ENCODE results near the gene NPFF. TPM values are rescaled to one million over a fixed set of nuclear protein-coding genes. Genes with fewer than 3 reads are reported as not detected.

The NPFF gene
- total and polyA plus RNA-seq, 2 donors (not counting 3 experiments of a cell fraction or from before 2014, with no cell fraction given) = not detected

- peaks cover 63% of the 10 kb centered on the region for H3K79me2 ChIP-seq (ENCODE audit: control insufficient read depth, insufficient read depth, low read length)
- H3K9me3 ChIP-seq (replicated peaks; ENCODE audit: control insufficient read depth, insufficient read depth, low read length) = no peaks in the 10 kb centered on the region
- no peak overlapping the region for H2AFZ ChIP-seq (ENCODE audit: low read depth, low read length)
- H3K9me1 ChIP-seq (replicated peaks; ENCODE audit: control insufficient read depth, extremely low read depth, insufficient read depth, low read length) = no peaks in the 10 kb centered on the region
- H3K27me3 ChIP-seq (ENCODE audit: control insufficient read depth in 2 of 2, insufficient read depth in 2 of 2, low read length in 2 of 2) = no peaks in the 10 kb centered on the region
- H3K4me3 ChIP-seq (replicated peaks in 1 of 3; ENCODE audit: insufficient read depth in 1 of 3, low read depth in 1 of 3, low read length in 3 of 3) = no peak overlapping the region
- no peak overlapping the region for H3K27ac ChIP-seq (ENCODE audit: insufficient read depth, low read depth, low read length)
- H3K9ac ChIP-seq (replicated peaks; ENCODE audit: extremely low read depth, insufficient read depth, low read length) = no peak overlapping the region
- TF ChIP-seq JUN (IDR thresholded peaks at IDR 0.05; ENCODE audit: borderline replicate concordance, insufficient read depth, insufficient read length, low read depth) (no peak), MAX (IDR thresholded peaks at IDR 0.05; ENCODE audit: insufficient read depth, insufficient read length) (no peak), GATA2 (IDR thresholded peaks at IDR 0.05; ENCODE audit: insufficient read depth, insufficient read length, low read depth, low read length) (no peak), FOS (IDR thresholded peaks at IDR 0.05; ENCODE audit: borderline replicate concordance, insufficient read depth, low read length) (no peak), POLR2AphosphoS5 (IDR thresholded peaks at IDR 0.05; ENCODE audit: insufficient read depth, low read depth, low read length) (no peak), CTCF (IDR thresholded peaks at IDR 0.05; ENCODE audit: extremely low read depth in 1 of 2, insufficient read depth in 1 of 2, low read depth in 1 of 2, low read length in 2 of 2) (no peak), MYC (IDR thresholded peaks at IDR 0.05; ENCODE audit: low read depth, low read length) (no peak), EZH2 (IDR thresholded peaks at IDR 0.05; ENCODE audit: borderline replicate concordance, low read depth, low read length, severe bottlenecking) (no peak), POLR2A (IDR thresholded peaks at IDR 0.05; ENCODE audit: low read depth, low read length) (no peak)
- H3K36me3 ChIP-seq (ENCODE audit: control insufficient read depth in 2 of 2, extremely low read depth in 1 of 2, insufficient read depth in 2 of 2, low read length in 2 of 2) = peaks cover 63 to 70% of the 10 kb centered on the region in 2 experiments
- dilution Hi-C loops (cut with MboI; ENCODE audit: extremely low pct_ligation_motif_present, low sequenced_read_pairs) (no loop called here), intact Hi-C loops (cut with micrococcal nuclease) (no loop called here)
- H4K20me1 ChIP-seq (replicated peaks; ENCODE audit: control insufficient read depth, extremely low read depth, insufficient read depth, low read length) = peaks cover 14% of the 10 kb centered on the region
- H3K4me2 ChIP-seq (ENCODE audit: insufficient read depth, low read length) = no peak overlapping the region
- BruUV-seq (replicated peaks) = no TSS peak
- CTCF ChIA-PET = interaction anchor here (3.3 to 5.6 kb wide), 2 partner anchors 34 to 122 kb away, joined by 19 to 48 read pairs; partner anchors contain the start of gene NPFF
- POLR2A ChIA-PET = interaction anchor here (1.8 kb wide), 1 partner anchor 26 kb away, joined by 5 read pairs; the partner anchor contains the start of gene TARBP2
- H3K4me1 ChIP-seq (ENCODE audit: control insufficient read depth, extremely low read depth, insufficient read depth, low read length) = no peaks in the 10 kb centered on the region
- DNase-seq (ENCODE audit: low read depth, low spot score) (no peak), FAIRE-seq (no peak)
These were observed 32.5 kb downstream of the NPFF start for GRCh38 chr12:53474819-53475218.

Data from endothelial cell of umbilical vein (primary cell).